Measurements from ENCODE around the gene NEDD8. TPM values are rescaled to one million over a fixed set of nuclear protein-coding genes. Genes with fewer than 3 reads are reported as not detected.

The NEDD8 gene
- total and polyA plus RNA-seq, 2 experiments from 2014 or later, result 130 to 418 TPM

GRCh38 chr14:24278424-24278823 lies 46.3 kb upstream of the NEDD8 start:
- no peaks in the 10 kb centered on the region; the same call in 1 of the 2 replicates for H4K20me1 ChIP-seq (replicated peaks; ENCODE audit: insufficient read depth)
- H3K36me3 ChIP-seq (ENCODE audit: insufficient read depth), result no peaks in the 10 kb centered on the region
- Mint-ChIP-seq H3K27ac (no peak overlapping the region), H3K4me3 (no peak overlapping the region; the same call in 2 of the 3 replicates), H3K27me3 (ENCODE audit: insufficient read depth, low read depth, poor library complexity) (peaks cover 10% of the 10 kb centered on the region), H3K4me1 (peaks cover 9% of the 10 kb centered on the region; the same call in 2 of the 3 replicates), H3K9me3 (no peaks in the 10 kb centered on the region), H3K36me3 (ENCODE audit: low read depth) (no peaks in the 10 kb centered on the region)
- H3K4me1 ChIP-seq (ENCODE audit: insufficient read depth), result 0 out of 2 replicates have a peak, but pooled peaks cover 6% of the 10 kb centered on the region
- no peak overlapping the region for H2AFZ ChIP-seq
- no peaks in the 10 kb centered on the region for H3K27me3 ChIP-seq (ENCODE audit: insufficient read depth)
- H3K79me2 ChIP-seq (replicated peaks; ENCODE audit: insufficient read depth), result no peaks in the 10 kb centered on the region
- DNase-seq (ENCODE audit: low spot score) (no peak), ATAC-seq (no peak)
- no peak overlapping the region for H3K27ac ChIP-seq (ENCODE audit: low read depth)
- no peak overlapping the region for H3K4me3 ChIP-seq
- TF ChIP-seq CREB1 (CRISPR knock-in tag; IDR thresholded peaks at IDR 0.05; ENCODE audit: low read depth) (no peak), ZNF462 (CRISPR knock-in tag; IDR thresholded peaks at IDR 0.05) (no peak), EZH2 (IDR thresholded peaks at IDR 0.05; ENCODE audit: low read depth, unreplicated experiment) (no peak), NANOG (IDR thresholded peaks at IDR 0.05; ENCODE audit: borderline replicate concordance) (no peak), ETS1 (IDR thresholded peaks at IDR 0.05) (no peak), STAT1 (IDR thresholded peaks at IDR 0.05; ENCODE audit: unreplicated experiment) (no peak), ZNF114 (CRISPR knock-in tag; IDR thresholded peaks at IDR 0.05) (no peak), JUNB (IDR thresholded peaks at IDR 0.05; ENCODE audit: unreplicated experiment) (no peak), CTCF (conservative IDR thresholded peaks at IDR 0.05; ENCODE audit: low read depth in 2 of 2) (no peak), ZNF331 (CRISPR knock-in tag; IDR thresholded peaks at IDR 0.05; ENCODE audit: low read depth) (no peak), EZH2phosphoT487 (IDR thresholded peaks at IDR 0.05; ENCODE audit: unreplicated experiment) (no peak), POLR2AphosphoS5 (IDR thresholded peaks at IDR 0.05; ENCODE audit: low read depth) (no peak)
- no peaks in the 10 kb centered on the region for H3K9me2 ChIP-seq (ENCODE audit: insufficient read depth)
- H3F3A ChIP-seq (replicated peaks; ENCODE audit: low read depth), result no peaks in the 10 kb centered on the region
- H3K4me2 ChIP-seq, result no peak overlapping the region

Data from GM23338 (cell line).